NCI-H146 treated with DMSO at 0.1 percent for 48 hours (cell line): ENCODE results near the gene GPR158.

Experiments
- DNase-seq: peaks from one replicate; lab custom pipeline; 2025; ENCODE audit not compliant: unreplicated experiment; lab: John Stamatoyannopoulos, UW

The GPR158 gene

DNA sequence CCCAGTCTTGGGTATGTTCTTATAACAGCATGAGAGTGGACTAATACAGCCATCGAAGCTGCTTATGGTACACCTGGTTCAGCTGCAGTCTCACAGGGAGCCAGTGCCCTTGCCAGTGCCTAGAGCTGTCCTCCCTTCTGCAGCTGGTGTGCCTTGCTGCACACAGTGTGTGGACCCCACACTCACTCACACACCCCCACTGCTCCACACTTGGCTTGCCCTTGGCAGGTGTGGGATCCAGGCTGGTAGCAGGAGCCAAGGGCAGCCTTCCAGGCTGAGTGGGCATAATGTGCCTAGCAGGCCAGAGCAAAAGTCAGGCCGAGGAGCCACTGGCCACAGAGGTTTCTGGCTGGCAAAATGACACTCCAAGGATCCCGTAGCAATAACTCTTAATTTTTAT, 217.3 kb downstream of the GPR158 start:
- DNase-seq: no peak

- DNase-seq: no peak
Observed at GRCh38 chr10:25393621-25394020, 218.8 kb downstream of the GPR158 start.

DNA sequence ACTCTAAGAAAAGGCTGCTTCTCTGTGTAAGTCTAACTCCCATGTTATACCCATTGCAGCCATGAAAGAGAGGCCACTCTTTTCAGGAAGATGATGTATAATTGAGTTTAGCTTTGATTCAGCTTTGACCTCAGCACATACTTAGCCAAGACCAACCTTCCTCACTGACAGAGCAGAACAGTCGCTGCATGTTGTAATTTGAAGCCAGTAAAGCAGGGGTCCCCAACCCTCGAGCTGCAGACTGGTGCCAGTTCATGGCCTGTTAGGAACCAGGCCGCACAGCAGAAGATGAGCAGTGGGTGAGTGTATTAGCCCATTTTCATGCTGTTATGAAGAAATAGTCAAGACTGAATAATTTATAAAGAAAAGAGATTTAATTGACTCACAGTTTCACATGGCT, 223.9 kb downstream of the GPR158 start:
- no peak for DNase-seq

- DNase-seq: no peak
Observed at GRCh38 chr10:25405871-25406270, 231.1 kb downstream of the GPR158 start.

DNA sequence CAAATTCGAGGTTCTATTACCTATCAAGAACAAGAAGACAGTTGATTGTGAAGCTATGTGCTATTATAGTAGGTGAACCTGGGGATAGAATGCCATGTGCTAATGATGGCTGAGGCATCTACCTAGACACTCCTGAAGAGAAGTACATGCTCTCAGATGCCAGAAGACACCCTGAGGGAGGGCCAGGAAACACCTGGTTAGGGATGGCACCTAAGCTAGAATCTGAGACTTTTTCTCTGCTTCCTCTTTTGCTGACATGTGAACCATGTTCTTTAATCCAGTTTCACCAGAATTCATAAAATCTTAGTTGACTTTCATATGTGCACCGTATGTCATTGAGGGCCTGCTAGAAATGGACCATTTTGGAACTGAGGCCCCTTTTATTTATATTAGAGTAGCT, 242.8 kb downstream of the GPR158 start:
- no peak for DNase-seq

DNA sequence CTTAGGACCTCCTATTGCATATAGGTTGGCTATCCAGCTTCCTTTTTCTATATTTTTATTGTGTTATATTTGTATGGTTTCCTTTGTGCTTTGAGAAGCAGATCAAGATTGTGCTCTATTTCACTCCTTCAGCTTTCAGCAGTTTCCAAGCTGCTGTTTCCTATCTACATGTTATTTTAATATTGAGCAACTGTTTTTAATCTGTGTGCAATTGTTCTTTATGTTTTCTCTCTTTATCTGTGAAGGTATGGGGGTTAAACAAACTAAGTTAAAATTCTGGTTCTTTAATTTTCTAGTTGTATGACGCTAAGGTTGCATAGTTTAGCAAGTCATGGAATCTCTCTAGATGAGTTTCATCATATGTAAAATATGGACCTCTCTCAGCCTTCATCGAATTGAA, 251.0 kb downstream of the GPR158 start:
- no peak for DNase-seq

DNA sequence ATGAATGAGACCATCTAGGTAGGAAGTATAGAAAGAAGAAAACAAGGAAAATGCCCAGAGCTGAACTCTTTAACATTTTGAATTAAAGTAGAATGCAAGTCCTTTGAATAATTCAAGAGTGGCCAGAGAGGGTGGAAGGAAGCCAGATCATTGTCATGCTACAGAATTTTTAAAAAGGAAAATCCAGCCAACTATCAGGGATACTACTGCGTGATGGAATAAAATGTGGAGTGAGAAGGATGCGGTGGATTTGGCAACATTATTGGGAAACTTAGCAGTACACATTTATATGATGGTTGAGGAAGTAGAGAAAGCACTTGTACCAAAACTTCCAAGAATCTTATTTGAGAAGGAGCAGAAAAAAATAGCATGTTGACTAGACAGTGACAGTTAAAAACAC, 261.6 kb downstream of the GPR158 start:
- no peak for DNase-seq

DNA sequence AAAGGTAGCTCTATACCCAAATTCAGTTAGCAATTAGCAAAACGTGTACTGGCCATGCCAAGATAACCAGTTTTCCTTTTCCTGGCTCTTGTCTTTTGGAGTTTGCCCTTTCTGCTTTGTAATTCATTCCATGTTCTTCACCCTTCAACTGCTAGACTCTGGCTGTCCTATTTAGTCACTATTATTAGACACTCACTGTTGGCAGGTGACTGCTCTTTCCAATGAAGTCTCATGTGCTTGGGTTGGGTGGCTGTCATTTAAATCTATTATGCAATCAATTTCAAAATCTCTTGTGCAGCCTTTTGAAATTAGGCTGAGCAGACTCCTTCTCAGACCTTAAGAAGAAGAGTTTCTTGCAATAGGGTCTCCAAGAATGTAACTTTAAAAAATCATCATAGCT, 266.5 kb downstream of the GPR158 start:
- DNase-seq: no peak

GRCh38 chr10:25444266-25444665, 269.5 kb downstream of the GPR158 start:
- DNase-seq: no peak

DNA sequence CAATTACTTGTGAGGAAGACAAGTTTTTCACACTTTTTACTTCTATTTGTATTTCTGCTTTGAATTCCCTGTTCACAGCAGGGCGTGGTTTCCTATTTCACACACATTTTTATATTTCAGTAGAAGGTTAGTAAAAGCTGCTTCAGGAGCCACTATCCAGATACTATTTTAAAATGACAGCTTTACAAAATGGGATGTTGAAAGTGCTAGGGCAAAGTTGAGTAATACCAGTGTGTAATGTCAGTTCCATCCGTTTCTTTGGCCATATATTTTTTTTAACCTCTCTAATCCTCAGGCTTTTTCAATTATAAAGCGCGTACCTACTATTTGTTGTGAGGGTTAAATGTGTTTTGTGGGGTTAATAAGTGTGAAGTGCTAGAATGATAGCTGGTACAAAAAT, 276.6 kb downstream of the GPR158 start:
- no peak for DNase-seq

- no peak for DNase-seq
Observed at GRCh38 chr10:25453619-25454018, 278.8 kb downstream of the GPR158 start.

GRCh38 chr10:25455980-25456567, 281.3 kb downstream of the GPR158 start:
- no peak for DNase-seq

DNA sequence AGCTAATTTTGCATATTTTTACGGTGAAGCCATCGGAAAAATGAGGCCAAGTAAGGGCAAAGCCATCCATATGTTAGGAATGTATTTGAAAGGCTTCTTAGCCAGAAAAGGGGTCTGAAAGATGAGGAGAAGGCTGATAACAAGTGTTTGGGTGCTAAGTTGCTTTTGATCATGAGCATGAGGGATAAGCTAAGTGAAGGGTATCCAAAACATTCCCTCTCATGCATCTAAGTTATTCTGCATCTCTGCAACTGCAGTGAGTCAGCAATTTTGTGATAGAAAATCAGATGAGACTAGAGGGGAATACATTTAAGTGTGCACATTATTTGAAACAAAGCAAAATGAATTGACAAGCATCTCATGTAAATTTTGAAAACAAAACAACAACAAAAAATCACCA, 282.8 kb downstream of the GPR158 start:
- no peak for DNase-seq

- DNase-seq: peak; percentile 44
Observed at GRCh38 chr10:25465582-25466372, 291.0 kb downstream of the GPR158 start.

DNA sequence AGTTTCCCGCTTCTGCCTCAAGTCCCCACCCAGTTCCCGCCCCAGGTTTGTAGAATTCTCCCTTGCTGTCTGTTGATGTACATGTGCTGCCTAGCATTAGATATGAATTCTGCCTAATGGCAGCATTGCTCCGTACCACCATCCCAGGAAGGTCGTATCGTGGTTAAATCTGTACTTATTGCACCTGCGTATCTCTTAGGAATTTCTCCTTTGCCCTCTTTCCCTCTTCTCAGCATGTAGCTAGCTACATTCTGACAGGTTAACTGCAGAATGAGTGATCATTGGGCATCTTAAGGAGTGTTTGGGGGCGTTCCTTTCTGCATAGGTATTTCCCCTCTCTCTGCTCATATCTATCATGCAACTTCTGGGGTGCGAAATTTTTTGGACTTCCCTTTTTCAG, 293.1 kb downstream of the GPR158 start:
- DNase-seq: no peak

DNA sequence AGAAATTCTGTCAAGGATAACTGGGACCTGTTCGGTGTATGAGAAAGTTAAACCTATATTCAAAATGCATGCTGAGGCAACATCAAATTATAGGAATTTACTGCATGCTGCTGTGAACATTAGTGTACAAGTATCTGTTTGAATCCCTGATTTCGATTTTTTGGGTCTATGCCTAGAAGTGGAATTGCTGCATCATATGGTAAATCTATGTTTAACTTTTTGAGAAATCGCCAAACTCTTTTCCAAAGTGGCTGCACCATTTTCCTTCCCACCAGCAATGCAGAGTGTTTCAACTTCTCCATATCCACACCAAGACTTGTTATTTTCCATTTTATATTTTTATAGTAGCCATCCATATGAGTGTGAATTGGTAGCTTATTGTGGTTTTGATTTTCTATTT, 306.7 kb downstream of the GPR158 start:
- DNase-seq: no peak

DNA sequence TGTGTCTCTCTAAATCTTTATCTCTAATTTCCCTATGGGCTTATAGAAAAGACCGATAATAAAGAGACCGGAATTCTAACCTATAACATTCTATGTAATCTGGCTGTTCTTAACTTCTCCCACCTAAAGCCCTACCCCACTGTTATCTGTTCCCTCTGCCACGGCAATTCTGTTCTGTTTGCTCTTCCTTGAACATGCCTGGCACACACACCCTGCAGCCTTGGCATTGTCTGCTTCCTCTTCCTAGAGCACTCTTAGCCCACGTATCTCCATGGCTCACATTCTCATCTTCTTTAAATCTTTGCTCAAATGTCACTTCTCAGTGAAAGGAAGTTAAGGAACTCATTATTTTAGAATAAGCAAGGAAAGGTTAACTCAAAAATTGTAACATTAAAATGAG, 309.2 kb downstream of the GPR158 start:
- DNase-seq: no peak

DNA sequence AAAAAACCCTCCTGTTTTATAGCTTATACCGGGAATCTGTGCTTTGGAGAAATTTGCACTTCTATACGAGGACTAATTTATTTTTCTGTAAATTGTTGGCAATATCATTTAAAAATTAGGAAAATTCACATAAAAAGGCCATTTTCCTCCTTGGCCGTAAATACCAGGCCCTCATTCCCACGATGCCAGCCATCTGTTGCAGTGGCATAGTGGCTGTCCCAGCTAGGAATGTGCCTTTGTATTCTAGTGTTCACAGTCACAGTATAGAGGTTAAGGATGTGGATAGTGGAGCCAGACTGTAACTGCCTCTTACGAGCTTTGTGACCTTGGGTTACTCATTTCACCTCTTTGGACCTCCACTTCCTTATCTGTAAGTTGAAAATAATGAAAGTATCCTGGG, 312.5 kb downstream of the GPR158 start:
- DNase-seq: no peak

DNA sequence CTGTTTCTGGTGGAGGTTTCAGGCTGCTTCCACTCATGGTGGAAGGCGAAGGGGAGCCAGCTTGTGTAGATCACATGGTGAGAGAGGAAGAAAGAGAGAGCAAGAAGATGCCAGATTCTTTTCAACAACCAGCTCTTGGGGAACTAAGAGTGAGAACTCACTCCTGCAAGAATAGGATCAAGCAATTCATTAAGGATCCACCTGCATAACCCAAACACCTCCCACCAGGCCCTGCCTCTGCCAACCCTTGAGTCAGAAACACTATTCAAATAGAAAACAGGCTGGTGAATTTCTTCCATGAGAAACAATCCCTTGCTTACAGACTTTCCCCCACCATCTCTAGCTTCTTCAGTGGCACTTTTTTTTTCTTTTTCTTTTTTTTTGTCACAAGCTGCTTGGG, 317.2 kb downstream of the GPR158 start:
- no peak for DNase-seq

GRCh38 chr10:25492680-25493079, 317.9 kb downstream of the GPR158 start:
- DNase-seq: no peak

DNA sequence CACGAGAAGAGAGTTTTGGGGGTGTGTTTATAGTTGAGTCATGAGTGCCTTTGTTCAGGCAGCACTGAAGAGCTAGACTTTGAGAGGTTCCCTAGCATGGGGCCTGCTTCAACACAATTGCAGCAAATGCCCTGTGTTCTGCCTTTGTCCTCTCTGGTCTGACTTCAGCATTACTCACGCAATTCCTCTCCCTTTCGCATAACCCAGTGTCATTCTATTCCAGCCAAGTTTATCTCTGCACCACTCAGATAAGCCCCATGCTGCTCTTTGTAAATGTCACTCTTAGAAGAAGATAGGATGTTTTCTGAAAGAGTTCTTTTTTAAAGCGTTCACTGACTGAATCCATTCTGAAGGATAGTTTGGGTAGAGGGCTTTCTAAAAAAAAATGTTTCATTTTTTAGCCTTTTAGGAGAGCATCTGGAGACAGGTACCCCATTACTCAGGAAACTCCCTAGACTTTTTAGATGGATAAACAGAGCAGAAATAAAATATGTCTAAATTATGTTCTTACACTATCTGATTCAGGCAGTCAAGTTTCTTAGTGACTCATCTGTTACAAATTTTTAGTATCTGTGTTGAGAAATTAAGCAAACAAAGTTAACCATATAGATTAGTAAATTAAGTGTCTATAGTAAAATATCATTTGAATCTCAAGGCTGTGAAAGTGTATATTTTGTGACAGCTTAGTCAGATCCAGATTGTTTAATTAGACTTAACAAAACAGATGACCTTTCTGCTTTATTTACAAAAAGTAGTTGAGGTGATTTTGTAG, 318.5 kb downstream of the GPR158 start:
- peak; percentile 82 for DNase-seq

DNA sequence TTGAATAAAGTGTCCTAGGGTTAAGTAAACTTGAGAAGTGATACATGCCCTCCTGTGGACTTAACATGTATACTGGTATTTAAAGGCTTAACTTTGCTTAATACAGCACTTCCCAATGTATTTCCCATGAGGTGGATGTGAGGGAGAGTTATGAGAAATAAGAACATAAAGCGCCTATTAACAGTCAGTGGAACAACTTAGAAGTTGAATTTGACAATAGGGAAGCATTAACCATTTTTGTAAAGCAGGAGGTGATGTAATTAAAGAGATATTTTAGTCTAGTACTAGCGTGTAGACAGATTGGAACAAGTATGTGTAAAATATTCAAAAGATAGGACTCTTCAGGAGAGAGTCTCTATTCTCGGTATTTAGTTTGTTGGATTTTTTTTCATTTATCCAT, 322.4 kb downstream of the GPR158 start:
- no peak for DNase-seq
